ENCODE data around the gene UXS1. TPM values are rescaled to one million over a fixed set of nuclear protein-coding genes. Genes with fewer than 3 reads are reported as not detected.

Gene UXS1
- total and polyA plus RNA-seq, 8 donors: 4.3 to 23.6 (median 10.4) TPM

DNA sequence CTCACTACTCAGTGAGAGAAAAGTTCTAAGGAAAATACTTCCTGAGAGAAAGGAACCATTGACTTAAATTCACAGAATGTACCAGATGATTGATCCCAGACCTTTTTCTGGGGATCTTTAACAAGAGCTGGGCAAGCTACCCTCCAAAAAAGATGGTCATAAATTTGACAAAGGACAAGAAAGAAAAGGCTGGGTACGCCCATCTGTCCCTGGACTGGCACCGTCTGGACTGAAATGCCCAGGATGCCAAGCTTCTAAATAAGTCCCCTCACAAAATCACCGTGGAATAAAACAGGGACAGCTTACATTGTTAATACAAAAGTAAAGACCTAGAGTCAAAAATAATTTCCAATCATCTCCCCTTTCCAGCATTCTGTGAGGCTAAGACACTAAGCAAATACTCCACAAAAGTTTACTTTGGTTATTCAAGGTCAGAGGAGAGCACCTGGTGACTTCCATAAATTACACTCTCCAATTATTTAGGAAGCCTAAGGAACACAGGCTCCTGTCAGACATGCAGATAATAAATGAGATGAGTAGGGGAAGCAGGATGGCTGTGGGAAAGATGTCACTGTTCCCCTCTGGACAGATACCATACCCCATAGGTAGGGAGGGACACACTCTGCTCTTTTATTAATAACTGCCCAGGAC lies 69.9 kb downstream of the UXS1 start:
- no peaks in the 10 kb centered on the region for H3K9me3 ChIP-seq
- WGBS, 2 donors: 27 to 28% methylated on average over 3 of the region's 3 CpGs
- intact Hi-C loops (cut with DNase I): no loop called here
- H3K27ac ChIP-seq: peak overlapping the region; percentile 26 to 87 (median 56)
- H3K4me1 ChIP-seq: peaks cover 25 to 31% (median 28%) of the 10 kb centered on the region in 3 donors
- H3K27me3 ChIP-seq: no peaks in the 10 kb centered on the region
- FAIRE-seq (no peak), ATAC-seq (peak; percentile 44 to 68 (median 60)), DNase-seq (no peak)
- no peaks in the 10 kb centered on the region for H3K36me3 ChIP-seq
- TF ChIP-seq, protein P1, sequence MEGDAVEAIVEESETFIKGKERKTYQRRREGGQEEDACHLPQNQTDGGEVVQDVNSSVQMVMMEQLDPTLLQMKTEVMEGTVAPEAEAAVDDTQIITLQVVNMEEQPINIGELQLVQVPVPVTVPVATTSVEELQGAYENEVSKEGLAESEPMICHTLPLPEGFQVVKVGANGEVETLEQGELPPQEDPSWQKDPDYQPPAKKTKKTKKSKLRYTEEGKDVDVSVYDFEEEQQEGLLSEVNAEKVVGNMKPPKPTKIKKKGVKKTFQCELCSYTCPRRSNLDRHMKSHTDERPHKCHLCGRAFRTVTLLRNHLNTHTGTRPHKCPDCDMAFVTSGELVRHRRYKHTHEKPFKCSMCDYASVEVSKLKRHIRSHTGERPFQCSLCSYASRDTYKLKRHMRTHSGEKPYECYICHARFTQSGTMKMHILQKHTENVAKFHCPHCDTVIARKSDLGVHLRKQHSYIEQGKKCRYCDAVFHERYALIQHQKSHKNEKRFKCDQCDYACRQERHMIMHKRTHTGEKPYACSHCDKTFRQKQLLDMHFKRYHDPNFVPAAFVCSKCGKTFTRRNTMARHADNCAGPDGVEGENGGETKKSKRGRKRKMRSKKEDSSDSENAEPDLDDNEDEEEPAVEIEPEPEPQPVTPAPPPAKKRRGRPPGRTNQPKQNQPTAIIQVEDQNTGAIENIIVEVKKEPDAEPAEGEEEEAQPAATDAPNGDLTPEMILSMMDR (IDR thresholded peaks at IDR 0.05): no peak
- H3K4me3 ChIP-seq: no peak overlapping the region

DNA sequence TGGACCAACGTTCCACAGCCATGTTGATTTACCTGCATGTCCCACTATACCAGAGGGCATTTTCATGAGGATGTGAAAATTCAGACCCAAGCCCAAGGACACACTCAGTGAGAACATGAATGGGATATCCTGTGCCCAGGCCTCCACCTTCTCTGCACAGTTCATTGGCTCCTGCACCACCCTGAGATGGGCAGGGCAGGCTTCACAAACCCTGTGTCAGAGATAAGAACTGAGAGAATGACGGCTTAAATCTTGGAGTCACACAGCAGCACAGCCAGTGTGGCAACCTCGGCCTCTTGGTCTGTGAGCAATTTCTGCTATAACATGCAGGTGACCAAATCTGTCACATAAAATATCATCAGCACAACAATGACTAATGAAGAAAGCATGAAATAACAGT lies 71.9 kb downstream of the UXS1 start:
- H3K9me3 ChIP-seq: no peaks in the 10 kb centered on the region
- DNase-seq: no peak
- FAIRE-seq: no peak
- no peaks in the 10 kb centered on the region for H3K36me3 ChIP-seq
- no peak for ATAC-seq
- H3K27ac ChIP-seq: no peak overlapping the region
- TF ChIP-seq, protein P1 (IDR thresholded peaks at IDR 0.05): no peak
- H3K4me1 ChIP-seq: peaks cover 25 to 31% (median 28%) of the 10 kb centered on the region in 3 donors
- H3K4me3 ChIP-seq: no peak overlapping the region
- H3K27me3 ChIP-seq: no peaks in the 10 kb centered on the region
- WGBS, 2 donors: 70 to 82% methylated on average over 3 of the region's 3 CpGs
- intact Hi-C loops (cut with DNase I): no loop called here

DNA sequence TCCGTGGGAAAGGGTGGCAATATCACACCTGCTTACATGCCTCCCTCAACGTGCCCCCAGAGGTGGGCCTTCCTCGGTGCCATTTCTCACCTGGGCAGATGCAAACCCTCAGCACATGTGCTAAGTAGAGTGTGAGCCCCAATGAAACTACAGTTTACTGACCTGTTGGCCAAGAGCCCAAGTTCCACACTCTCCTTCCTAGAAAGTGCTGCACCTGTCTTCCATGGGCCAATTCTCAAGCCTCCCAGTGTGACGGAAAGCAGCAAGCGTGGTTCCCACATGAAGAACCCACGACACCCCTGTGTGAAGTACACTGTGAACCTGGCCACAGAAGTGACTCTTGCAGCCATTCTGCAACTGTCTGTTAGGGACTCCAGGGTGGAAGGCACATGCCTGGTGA lies 73.7 kb downstream of the UXS1 start:
- ATAC-seq: peak; percentile 76 to 83 (median 77)
- DNase-seq: peak in 4 of 6 donors; percentile 71 to 82 (median 78)
- Histone ChIP-seq H3K36me3 (no peaks in the 10 kb centered on the region), H3K4me3 (no peak overlapping the region), H3K4me1 (peaks cover 21 to 22% (median 22%) of the 10 kb centered on the region in 3 donors), H3K27ac (peak overlapping the region in 1 of 4 donors; percentile 63), H3K27me3 (no peaks in the 10 kb centered on the region), H3K9me3 (no peaks in the 10 kb centered on the region)
- FAIRE-seq: no peak
- 43 to 48% methylated on average over 6 of the region's 6 CpGs for WGBS, 2 donors
- TF ChIP-seq, protein P1 (IDR thresholded peaks at IDR 0.05): no peak
- intact Hi-C loops (cut with DNase I): no loop called here

DNA sequence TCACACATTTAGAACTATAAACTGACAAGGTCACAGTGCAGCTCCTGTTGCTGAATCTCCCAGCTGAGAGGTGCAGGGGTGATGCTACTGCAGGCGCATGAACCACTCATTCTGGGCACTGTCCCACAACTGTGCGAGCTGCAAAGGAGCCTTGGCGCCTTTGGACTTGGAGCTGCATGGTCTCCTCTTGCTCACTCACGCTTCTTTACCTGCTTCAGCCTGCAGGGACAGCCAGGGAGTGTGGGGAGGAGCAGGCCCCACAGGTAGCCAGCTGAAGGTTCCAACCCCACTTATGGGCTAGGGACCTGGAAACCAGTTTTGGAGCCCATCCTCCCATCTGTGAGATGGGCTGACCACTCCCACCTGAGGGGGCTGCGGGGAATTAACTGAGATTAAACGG lies 75.0 kb downstream of the UXS1 start:
- Histone ChIP-seq H3K4me3 (no peak overlapping the region), H3K27me3 (no peaks in the 10 kb centered on the region), H3K36me3 (no peaks in the 10 kb centered on the region), H3K27ac (no peak overlapping the region), H3K4me1 (peaks cover 7 to 11% (median 10%) of the 10 kb centered on the region in 3 donors), H3K9me3 (no peaks in the 10 kb centered on the region)
- ATAC-seq: no peak
- TF ChIP-seq, protein P1 (IDR thresholded peaks at IDR 0.05): no peak
- DNase-seq: no peak
- 96 to 97% methylated on average over 6 of the region's 6 CpGs for WGBS, 2 donors
- intact Hi-C loops (cut with DNase I): no loop called here
- no peak for FAIRE-seq

Data from pancreas (tissue), 10 donors.